ENCODE data around the gene MYT1. TPM values are rescaled to one million over a fixed set of nuclear protein-coding genes. Genes with fewer than 3 reads are reported as not detected.
"Not testable (repeated sequence)": the region's sequence is repeated elsewhere in the genome, so short reads cannot be mapped to it uniquely, and the experiment has no call there.

MYT1 gene
- total and polyA plus RNA-seq, 7 donors = under 0.01 TPM; not detected in 6

DNA sequence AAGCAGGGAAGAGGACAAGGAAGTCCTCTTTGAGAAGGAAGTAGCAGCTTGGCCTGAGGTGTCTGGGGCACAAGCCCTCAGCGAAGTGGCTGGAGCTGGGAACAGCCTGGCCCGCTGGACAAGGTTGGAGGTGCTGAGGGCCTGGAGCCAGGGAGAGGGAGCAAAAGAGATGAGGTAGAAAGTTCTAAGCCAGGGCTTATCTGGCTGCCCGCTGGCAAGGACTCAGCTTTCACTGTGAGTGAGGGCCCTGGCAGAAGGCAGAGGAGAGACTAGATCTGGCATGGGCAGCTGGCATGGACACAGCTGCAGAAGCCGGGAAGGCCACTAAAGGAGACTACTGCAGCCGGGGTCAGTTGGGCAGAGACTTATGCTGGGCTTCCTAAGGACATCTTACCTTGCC, 69.5 kb downstream of the MYT1 start:
- intact Hi-C loops (cut with DNase I) = no loop called here
- TF ChIP-seq, protein P1, sequence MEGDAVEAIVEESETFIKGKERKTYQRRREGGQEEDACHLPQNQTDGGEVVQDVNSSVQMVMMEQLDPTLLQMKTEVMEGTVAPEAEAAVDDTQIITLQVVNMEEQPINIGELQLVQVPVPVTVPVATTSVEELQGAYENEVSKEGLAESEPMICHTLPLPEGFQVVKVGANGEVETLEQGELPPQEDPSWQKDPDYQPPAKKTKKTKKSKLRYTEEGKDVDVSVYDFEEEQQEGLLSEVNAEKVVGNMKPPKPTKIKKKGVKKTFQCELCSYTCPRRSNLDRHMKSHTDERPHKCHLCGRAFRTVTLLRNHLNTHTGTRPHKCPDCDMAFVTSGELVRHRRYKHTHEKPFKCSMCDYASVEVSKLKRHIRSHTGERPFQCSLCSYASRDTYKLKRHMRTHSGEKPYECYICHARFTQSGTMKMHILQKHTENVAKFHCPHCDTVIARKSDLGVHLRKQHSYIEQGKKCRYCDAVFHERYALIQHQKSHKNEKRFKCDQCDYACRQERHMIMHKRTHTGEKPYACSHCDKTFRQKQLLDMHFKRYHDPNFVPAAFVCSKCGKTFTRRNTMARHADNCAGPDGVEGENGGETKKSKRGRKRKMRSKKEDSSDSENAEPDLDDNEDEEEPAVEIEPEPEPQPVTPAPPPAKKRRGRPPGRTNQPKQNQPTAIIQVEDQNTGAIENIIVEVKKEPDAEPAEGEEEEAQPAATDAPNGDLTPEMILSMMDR (IDR thresholded peaks at IDR 0.05) = no peak
- Histone ChIP-seq H3K4me1 (peaks cover 27% of the 10 kb centered on the region), H3K27ac (peak overlapping the region; percentile 56), H3K4me3 (no peak overlapping the region), H3K36me3 (ENCODE audit: insufficient read depth in 1 of 2, low read depth in 1 of 2) (no peaks in the 10 kb centered on the region), H3K27me3 (ENCODE audit: insufficient read depth in 3 of 3, low read length in 2 of 3) (no peaks in the 10 kb centered on the region), H3K9me3 (no peaks in the 10 kb centered on the region)
- ATAC-seq (peak; percentile 88 to 93 (median 90)), DNase-seq (peak; percentile 62 to 90)
- WGBS, 3 donors = 27 to 46% (median 29%) methylated on average over 5 of the region's 5 CpGs

DNA sequence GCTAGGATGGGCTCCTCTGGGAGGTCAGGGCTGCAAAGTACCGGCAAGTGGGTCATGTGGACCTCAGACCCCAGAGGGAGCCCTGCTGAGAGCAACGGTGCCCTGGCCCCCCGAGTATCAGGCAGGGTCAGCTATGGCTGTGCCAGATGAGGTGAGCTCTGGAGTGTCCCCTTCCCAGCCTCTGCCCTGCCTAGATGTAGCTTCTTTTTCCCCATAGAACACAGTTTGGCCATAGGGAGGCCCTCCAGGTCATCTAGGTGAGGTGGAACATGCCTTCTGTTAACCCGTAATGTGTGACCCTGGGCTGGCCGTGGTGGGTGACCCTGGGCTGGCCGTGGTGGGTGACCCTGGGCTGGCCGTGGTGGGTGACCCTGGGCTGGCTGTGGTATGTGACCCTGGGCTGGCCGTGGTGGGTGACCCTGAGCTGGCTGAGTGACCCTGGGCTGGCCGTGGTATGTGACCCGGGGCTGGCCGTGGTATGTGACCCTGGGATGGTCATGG, 70.1 kb downstream of the MYT1 start:
- Histone ChIP-seq H3K27me3 (ENCODE audit: insufficient read depth in 3 of 3, low read length in 2 of 3) (no peaks in the 10 kb centered on the region), H3K36me3 (ENCODE audit: insufficient read depth in 1 of 2, low read depth in 1 of 2) (no peaks in the 10 kb centered on the region), H3K27ac (no peak overlapping the region), H3K9me3 (no peaks in the 10 kb centered on the region), H3K4me3 (no peak overlapping the region), H3K4me1 (peaks cover 29% of the 10 kb centered on the region)
- DNase-seq (peak in 1 of 2 donors; percentile 30), ATAC-seq (no peak)
- intact Hi-C loops (cut with DNase I) = no loop called here
- WGBS, 3 donors = 71 to 78% (median 77%) methylated on average over 7 to 11 of the region's 11 CpGs
- TF ChIP-seq, protein P1 (IDR thresholded peaks at IDR 0.05) = no peak

DNA sequence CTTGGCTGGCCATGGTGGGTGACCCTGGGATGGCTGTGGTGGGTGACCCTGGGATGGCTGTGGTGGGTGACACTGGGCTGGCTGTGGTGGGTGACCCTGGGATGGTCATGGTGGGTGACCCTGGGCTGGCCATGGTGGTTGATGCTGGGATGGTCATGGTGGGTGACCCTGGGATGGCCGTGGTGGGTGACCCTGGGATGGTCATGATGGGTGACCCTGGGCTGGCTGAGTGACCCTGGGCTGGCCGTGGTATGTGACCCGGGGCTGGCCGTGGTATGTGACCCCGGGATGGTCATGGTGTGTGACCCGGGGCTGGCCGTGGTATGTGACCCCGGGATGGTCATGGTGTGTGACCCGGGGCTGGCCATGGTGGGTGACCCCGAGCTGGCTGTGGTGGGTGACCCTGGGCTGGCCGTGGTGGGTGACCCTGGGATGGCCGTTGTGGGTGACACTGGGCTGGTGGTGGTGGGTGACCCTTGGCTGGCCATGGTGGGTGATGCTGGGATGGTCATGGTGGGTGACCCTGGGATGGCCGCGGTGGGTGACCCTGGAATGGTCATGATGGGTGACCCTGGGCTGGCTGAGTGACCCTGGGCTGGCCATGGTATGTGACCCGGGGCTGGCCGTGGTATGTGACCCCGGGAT, 70.8 kb downstream of the MYT1 start:
- intact Hi-C loops (cut with DNase I); H3K36me3 ChIP-seq (ENCODE audit: insufficient read depth in 1 of 2, low read depth in 1 of 2); H3K4me3 ChIP-seq; H3K9me3 ChIP-seq; ATAC-seq; H3K27me3 ChIP-seq (ENCODE audit: insufficient read depth in 3 of 3, low read length in 2 of 3); H3K27ac ChIP-seq: not testable (repeated sequence)
- peak in 1 of 2 donors; percentile 46 for DNase-seq
- peaks cover 29% of the 10 kb centered on the region for H3K4me1 ChIP-seq
- 90 to 94% (median 92%) methylated on average over 8 to 17 of the region's 17 CpGs for WGBS, 3 donors

DNA sequence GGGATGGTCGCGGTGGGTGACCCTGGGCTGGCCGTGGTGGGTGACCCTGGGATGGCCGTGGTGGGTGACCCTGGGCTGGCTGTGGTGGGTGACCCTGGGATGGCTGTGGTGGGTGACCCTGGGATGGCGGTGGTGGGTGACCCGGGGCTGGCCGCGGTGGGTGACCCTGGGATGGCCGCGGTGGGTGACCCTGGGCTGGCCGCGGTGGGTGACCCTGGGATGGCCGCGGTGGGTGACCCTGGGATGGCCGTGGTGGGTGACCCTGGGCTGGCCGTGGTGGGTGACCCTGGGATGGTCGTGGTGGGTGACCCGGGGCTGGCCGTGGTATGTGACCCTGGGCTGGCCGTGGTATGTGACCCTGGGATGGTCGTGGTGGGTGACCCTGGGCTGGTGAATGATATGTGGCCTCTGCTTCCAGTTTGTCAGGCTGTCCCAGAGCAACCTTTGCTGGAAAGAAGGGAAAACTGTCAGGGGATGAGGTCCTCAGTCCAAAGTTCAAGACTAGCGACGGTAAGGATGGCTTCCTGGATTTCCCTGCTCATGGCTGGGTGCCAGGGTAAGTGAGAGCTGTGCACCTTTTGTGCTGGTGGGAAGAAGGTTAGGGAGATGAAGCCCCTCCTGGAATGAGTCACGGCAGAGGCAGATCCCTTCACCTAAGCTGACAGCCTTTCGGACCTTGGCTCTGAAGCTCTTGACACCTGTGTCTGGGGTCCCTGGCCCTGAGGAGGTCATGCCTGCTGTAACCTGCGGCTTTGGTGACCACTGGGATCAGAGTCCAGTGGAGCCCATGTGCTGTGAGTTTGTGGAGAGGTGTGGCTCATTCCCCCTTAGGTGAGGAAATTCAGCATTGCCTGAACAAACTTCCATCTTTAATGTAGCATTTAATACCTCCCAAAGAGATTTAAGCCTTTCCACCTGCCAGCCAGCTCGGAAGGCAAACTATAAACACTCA, 72.2 kb downstream of the MYT1 start:
- Histone ChIP-seq H3K36me3 (ENCODE audit: insufficient read depth in 1 of 2, low read depth in 1 of 2) (no peaks in the 10 kb centered on the region), H3K27ac (peak overlapping the region; percentile 4), H3K9me3 (no peaks in the 10 kb centered on the region), H3K4me1 (peaks cover 29% of the 10 kb centered on the region), H3K4me3 (no peak overlapping the region), H3K27me3 (ENCODE audit: insufficient read depth in 3 of 3, low read length in 2 of 3) (no peaks in the 10 kb centered on the region)
- WGBS, 3 donors = 84 to 92% (median 90%) methylated on average over 21 to 27 of the region's 27 CpGs
- ATAC-seq = no peak
- TF ChIP-seq, protein P1 (IDR thresholded peaks at IDR 0.05) = no peak
- intact Hi-C loops (cut with DNase I) = no loop called here
- peak in 1 of 2 donors; percentile 36 for DNase-seq

DNA sequence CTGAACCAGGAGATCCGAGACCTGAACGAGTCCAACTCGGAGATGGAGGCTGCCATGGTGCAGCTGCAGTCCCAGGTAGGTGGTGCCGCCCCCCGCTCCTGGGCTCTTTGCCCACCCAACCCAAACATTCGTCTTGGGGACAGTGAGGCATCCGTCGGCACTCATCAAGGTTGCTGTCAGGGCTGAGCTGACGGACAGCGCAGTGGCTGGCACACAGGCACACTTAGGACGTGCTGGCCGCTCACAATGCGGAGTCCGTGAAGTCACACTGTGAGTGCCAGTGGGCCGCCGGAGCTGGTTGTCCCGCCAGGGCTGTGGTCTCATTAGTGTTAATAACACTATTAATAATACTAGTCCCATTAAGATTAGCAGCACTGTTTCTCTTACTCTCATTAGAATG, 73.1 kb downstream of the MYT1 start:
- Histone ChIP-seq H3K4me1 (peaks cover 29% of the 10 kb centered on the region), H3K9me3 (no peaks in the 10 kb centered on the region), H3K27ac (peak overlapping the region; percentile 4), H3K4me3 (no peak overlapping the region), H3K27me3 (ENCODE audit: insufficient read depth in 3 of 3, low read length in 2 of 3) (no peaks in the 10 kb centered on the region), H3K36me3 (ENCODE audit: insufficient read depth in 1 of 2, low read depth in 1 of 2) (no peaks in the 10 kb centered on the region)
- 89 to 94% (median 89%) methylated on average over 17 of the region's 17 CpGs for WGBS, 3 donors
- intact Hi-C loops (cut with DNase I) = no loop called here
- DNase-seq (peak in 1 of 2 donors; percentile 59), ATAC-seq (no peak)
- TF ChIP-seq, protein P1 (IDR thresholded peaks at IDR 0.05) = no peak
